WI38 (cell line): ENCODE results near the gene ANKS1B.

Experiments used
- H3K4me3 ChIP-seq: 2 replicates; pipeline ENCODE4 v1.5.1; 2011; ENCODE audit warnings: low read depth, mild to moderate bottlenecking, control low read depth, low read length
- TF ChIP-seq, protein P1 (sequence below): IDR thresholded peaks from 2 replicates; pipeline ENCODE4 v1.5.1; 2012; ENCODE audit warnings: low read depth, mild to moderate bottlenecking, control low read depth, low read length

Gene ANKS1B

DNA sequence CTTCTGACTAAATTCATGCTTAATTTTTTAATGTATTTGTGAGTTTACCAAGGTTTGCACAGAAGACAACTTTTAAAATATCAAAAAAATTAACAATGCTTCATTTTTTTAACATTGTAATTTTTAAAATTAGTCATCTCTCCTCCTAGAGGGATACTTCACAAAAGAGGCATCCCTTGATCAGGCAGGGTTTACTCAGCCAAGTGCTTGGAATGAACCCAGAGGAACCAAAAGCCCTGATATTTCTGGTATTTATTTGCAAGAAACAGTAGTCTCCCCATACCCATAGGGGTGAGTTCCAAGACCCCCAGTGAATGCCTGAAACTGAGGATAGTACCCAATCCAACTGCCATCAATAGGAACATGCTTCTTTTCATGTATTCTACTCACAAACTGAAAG is 284.7 kb downstream of the ANKS1B start:
- TF ChIP-seq, protein P1, sequence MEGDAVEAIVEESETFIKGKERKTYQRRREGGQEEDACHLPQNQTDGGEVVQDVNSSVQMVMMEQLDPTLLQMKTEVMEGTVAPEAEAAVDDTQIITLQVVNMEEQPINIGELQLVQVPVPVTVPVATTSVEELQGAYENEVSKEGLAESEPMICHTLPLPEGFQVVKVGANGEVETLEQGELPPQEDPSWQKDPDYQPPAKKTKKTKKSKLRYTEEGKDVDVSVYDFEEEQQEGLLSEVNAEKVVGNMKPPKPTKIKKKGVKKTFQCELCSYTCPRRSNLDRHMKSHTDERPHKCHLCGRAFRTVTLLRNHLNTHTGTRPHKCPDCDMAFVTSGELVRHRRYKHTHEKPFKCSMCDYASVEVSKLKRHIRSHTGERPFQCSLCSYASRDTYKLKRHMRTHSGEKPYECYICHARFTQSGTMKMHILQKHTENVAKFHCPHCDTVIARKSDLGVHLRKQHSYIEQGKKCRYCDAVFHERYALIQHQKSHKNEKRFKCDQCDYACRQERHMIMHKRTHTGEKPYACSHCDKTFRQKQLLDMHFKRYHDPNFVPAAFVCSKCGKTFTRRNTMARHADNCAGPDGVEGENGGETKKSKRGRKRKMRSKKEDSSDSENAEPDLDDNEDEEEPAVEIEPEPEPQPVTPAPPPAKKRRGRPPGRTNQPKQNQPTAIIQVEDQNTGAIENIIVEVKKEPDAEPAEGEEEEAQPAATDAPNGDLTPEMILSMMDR: no peak
- no peak overlapping the region for H3K4me3 ChIP-seq

DNA sequence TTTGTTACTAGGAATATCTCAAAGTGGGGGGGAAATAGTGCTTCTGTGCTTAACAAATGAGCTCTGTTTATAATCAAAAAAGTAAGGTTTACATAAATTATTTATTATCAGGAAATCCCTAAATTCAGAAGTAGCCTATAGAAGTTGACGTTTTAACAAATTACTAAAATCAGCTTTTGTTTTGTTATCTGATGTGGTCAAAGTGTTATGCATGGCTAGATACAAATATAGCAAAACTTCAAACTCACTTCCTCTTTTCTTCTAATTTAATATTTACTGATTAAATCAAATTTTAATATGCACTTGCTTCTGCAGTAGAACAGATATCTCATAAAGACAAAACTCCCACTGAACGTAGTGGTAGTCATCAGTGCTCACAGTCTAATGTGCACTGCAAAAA is 289.7 kb downstream of the ANKS1B start:
- TF ChIP-seq, protein P1: no peak
- no peak overlapping the region for H3K4me3 ChIP-seq

DNA sequence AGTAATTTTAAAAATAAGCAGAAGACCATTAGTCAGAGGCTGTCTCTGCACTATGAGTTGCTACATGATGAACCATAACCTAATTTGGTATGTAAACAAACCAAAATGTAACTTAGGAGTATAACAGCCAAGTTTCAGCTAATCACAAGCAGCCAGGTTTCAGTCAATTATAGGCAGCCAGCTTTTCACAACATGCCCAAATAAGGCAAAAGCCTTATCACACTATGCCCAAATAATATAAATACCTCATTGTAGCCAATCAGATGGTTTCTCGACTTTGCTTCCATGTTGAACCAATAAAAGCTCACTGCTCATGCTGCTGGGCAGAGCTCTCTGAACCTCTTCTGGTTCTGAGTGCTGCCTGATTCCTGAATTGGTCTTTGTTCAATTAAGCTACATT is 298.6 kb downstream of the ANKS1B start:
- TF ChIP-seq, protein P1: no peak
- no peak overlapping the region for H3K4me3 ChIP-seq

DNA sequence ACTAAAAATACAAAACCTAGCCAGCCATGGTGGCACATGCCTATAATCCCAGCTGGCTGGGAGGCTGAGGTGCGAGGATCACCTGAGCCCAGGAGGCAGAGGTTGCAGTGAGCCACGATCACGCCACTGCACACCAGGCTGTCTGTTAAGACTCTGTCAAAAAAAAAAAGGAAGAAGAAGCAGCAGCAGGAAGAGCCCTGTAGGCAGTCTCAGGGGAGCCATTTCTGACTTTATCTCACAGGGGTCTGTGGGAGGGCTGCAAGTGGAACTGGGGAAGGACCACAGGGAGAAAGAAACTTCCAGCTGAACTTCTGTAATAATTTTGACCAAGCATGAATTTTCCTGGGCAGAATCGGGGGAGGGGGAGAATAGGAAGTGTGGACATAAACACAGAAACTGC is 304.5 kb downstream of the ANKS1B start:
- TF ChIP-seq, protein P1: no peak
- no peak overlapping the region for H3K4me3 ChIP-seq

DNA sequence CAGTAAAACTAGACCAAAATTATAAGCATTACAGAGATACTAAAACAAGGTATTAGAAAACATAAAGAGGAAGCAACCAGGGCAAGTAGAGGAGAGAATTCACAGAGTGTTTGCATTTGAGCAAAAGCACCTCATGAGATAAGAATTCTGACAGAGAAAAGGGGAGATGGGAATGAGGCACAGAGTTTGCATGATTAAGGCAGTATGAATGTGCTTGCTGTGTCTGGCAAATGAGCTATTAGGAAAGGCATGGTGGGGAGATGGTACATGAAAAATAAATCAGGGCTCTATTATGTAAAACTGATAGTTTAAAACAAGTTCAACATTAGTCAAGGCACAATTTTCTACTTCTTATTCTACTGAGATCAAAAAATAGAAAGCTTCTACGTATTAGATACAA is 314.1 kb downstream of the ANKS1B start:
- no peak overlapping the region for H3K4me3 ChIP-seq
- TF ChIP-seq, protein P1: no peak

DNA sequence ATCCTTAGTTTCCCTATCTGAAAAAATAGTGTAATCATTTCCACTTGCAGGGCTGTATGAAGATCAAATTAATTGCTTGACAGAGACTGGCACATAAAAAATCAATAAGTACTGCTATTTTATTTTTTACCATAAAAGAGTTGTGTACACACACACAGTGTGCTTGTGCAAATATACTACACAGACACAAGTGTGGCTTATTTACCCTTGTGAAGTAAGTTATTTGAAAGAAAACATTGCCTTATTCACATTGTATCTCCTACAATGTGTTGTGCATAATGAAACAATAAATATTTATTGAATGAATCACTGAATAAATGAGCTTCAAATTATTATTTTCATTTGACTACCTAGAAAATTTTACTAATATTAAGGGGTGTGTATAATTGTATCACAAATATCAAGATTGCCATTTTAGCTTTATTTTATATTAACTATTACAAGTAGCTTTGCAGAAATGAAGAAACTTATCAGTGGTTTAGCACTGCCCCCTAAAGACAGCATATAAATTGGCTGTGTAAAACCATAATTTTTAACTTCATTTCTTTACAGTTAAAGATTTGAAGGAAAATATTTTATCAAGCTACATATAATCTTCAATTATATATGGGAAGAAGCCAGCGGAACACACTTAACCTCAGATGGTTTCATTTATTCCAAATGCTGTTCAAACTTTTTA is 325.9 kb downstream of the ANKS1B start:
- TF ChIP-seq, protein P1: no peak

DNA sequence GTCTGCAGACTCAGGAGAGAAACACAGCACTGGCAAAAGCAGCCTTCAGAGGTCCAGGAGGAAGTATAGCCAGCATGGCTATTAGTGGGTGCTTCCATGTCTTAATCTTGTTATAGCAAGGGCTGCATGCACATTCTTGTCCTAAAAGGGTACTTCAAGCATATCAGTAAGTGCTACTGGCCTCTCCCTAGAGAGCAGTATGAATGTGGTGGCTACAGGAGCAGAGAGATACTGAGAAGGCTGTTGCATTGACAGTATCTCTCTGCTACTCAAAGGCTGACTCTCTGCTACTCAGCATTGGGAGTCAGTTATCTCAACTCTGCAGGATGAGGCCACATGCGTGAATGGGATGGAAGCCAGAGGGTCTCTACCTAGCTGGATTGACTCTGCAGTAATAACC is 335.2 kb downstream of the ANKS1B start:
- TF ChIP-seq, protein P1: no peak
- no peak overlapping the region for H3K4me3 ChIP-seq

More for the DNA sequence above, 325.9 kb downstream of the ANKS1B start:
- H3K4me3 ChIP-seq: no peak overlapping the region
